Activated CD8-positive, alpha-beta memory T cell treated with anti-CD3 and anti-CD28 coated beads, Interleukin-2, amount 50 U/mL, for 24 hours (primary cell): ENCODE measurements around the gene RFX8.

Experiments
- DNase-seq: peaks from one replicate; pipeline ENCODE4 v3.0.0-alpha.2; 2020; ENCODE audit errors: extremely low read depth

RFX8 gene

DNA sequence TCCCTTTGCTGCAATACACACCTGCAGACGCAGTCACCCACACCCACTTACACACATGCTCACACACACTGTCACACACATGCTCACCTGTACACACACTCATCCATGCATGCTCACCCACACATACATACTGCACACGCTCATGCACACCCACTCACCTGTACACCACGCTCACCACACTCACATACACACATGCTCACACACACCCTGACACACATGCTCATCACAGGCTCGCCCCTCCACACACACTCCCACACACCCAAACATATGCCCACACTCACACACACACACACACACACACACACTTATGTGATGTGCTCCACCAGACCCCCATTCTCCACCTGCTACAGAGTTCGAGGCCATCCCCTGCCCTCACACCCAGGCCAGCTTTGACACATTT lies 64.8 kb downstream of the RFX8 start:
- no peak for DNase-seq

DNA sequence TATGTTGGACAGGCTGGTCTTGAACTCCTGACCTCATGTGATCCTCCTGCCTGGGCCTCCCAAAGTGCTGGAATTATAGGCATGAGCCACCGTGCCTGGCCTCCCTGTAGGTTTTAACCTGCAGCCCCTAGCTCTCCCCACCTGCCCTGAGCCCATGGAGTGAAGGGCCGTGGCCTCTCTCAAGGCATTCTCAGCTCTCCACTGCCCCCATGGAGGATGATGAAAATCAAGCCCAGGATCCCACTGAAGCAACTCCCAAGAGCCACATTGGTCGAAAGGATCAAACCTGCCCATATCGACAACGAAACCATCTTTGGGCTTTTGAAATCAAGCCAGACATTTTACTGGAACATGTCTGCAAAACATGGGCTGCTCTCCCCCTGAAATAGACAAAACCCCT lies 65.2 kb downstream of the RFX8 start:
- no peak for DNase-seq

DNA sequence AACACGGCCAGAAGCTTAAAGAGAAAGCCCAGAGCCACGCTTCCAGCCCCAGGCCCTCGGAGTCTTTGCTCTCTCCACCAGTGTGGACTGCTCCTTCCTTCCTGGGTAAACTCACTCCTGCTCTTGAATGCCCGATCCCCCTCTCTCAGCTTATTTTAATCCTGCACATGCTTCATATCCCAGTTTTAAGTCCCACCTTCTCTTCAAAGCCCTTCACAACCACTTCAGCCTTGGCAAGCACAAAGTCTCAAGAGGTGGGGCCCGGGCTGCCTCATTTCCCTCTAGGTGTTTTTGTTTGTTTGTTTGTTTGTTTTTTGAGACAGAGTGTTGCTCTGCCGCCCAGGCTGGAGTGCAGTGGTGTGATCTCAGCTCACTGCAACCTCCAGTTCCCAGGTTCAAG lies 66.0 kb downstream of the RFX8 start:
- no peak for DNase-seq

DNA sequence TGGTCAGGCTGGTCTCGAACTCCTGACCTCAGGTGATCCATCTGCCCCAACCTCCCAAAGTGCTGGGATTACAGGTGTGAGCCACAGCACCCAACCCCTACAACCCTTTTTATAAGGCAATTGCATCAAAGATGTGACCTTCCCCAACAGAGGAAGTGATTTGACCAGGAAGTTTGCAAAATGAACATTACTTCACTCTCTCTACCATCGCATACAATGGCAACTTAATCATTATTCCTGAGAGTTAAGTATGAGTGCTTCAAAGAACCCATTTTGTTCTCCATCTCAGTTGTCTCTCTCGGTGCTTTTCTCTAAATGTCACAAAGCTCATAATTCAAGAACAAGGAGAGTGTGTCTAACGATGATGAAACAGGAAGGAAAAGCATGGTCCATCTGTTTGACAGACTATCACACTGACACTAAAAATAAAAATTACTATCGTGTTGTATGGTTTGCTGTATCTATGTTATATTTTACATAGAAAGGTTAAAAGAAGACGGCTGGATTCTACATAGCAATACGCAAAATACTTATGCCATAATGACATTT lies 69.5 kb downstream of the RFX8 start:
- no peak for DNase-seq

DNA sequence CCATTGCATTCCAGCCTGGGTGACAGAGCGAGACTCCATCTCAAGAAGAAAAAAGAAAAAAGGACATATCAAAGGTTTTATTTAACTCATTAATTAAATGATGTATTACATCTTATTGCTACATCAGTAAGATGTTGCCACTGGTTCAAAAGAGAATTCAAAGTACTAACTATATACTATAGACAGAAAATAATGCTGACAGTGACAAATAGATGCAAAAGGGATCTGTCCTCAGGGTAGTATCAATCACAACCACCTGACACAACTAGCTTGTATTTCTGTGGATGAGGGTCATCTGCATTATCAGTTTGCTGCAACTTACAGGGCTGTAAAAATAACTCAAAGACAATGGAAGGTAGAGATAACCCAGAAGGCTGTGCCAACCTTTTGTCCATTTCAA lies 71.2 kb downstream of the RFX8 start:
- no peak for DNase-seq

DNA sequence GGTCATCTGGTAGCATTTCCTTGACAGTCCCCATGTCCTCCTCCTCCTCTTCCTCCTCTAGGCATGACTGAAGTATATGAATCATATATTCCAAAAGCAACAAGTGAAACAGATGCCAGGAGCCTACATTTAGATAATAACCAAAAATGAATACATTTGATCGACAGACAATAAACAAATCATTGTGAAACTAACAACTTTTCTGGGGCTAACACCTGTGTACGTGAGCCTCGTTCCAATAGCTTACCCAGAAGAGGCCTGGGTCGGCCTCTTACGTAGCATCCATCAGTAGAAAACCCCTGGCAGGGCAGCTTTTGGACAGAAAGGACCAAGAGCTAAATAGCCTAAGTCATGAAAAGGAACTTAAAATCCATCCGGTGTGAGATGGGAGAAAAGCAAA lies 72.3 kb downstream of the RFX8 start:
- no peak for DNase-seq

DNA sequence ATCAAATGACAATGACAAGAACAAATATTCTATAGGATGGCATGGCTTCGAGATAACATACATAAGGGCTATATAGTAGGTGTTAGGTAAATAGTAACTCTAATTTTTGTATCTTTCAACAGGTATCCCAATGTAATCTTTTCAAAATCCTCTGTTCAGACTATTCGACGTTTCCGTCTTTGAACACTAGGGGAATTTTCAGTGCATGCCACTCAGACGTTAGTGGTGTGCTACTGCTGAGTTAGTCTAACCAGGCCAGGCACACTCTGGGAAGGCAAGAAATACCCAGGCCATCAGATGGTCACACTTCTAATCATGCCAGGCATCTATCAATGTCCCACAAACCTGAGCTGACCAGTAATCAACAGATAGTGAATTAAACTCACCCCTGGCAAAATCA lies 73.0 kb downstream of the RFX8 start:
- DNase-seq = no peak

DNA sequence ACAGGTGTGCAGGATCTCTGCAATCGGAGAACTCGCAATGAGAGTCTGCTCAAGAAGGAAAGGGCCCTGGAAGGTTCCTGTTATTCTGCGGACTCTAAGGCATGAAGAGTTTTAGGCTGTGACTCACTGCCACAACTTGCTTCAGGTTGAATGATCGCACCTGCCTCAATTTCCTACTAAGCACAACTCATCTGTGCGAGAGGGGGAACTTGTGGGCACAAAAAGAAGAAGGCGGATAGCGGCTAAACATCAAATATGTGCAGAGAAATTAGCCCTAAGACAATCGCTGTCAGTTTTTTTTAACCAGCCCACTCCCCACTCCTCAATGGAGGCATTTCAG lies 73.6 kb downstream of the RFX8 start:
- DNase-seq = no peak

DNA sequence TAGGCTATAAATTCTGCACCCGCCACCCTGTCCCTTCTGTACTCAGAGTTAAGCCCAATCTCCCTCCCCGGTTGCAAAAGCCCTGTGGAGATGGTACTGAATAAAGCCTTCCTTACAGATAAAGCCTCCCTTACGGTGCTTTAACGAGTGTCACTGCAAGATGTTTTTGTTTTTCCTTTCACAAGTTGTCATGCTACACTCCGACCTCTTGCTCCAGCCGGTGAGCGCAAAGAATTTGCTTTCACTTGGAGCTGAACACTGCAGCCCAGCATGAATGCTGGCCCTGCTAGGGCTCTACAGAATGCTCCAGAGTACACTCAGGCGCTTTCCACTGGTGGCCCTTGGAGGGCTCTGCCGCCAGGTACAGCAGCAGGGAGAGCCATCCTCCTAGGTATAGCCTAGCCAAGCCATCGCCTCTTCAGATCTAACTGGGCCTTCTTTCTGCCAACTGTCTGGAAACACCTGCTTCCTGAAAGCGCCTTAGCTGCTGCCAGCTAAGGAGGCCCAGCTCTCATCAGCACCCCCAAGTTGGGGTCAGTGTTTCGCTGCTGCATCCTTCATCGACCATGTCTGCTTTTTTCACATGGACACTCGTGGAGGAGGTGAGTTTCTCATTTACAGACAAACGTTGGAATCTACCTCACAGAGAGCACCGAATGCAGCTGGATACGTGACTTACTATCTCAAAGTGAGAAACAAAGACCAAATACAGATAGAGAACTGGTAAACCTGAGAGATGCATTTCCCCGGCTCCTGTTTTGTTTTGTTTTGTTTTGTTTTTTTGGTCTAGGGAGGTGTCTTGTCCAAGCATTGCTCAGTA lies 74.2 kb downstream of the RFX8 start:
- no peak for DNase-seq

DNA sequence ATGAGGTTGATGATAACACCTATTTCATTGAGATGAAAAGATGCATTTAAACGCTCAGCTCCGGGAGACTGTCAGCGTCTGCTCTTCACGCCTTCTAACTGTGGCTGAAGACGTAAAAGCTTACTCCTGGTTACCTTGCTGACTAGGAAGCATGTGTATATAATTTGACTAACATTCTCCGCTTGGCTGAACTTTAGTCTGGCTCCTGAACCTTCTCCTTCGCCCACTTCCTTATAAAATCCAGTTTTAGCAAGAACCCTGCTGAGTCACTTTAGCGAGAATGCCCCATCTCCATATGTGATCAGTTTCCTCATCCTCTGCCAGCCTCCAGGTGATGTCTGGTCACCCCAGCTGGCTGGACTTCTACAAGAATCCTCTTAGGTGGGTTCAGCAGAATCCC lies 74.9 kb downstream of the RFX8 start:
- no peak for DNase-seq

DNA sequence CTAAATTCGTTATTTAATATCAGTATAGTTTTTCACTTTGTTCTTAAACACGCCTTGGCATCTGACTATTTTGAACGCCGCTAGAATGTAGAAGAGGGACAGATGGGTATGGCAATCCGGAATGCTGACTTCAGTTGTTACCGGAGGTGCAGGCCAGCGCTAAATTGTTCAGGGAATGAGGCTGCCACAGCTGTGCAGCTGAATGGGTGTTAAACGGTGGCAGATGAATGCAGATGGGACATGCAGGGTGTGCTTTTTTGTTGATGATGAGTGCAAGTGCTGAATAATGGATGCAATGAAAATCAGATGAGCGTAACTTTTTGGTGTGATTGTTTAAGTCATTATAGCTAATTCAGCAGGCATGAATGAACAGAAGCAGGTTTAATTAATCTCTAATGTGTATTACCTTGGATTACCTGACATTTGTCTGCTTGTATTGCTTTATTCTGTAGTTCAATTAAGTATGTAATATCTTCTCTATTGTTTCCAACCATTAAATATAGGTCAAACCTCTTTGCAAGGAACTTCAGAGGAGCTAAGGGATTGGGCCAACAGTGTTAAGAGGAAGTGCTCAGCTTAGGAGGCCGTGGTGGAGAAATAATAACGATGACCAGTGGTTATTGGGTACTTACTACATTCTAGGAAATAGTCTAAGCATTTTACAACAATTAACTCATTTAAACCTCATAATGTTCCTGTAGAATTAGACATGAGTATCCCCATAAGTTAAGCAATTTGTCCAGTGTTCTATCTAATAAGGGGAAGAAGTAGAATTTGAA lies 75.7 kb downstream of the RFX8 start:
- no peak for DNase-seq

DNA sequence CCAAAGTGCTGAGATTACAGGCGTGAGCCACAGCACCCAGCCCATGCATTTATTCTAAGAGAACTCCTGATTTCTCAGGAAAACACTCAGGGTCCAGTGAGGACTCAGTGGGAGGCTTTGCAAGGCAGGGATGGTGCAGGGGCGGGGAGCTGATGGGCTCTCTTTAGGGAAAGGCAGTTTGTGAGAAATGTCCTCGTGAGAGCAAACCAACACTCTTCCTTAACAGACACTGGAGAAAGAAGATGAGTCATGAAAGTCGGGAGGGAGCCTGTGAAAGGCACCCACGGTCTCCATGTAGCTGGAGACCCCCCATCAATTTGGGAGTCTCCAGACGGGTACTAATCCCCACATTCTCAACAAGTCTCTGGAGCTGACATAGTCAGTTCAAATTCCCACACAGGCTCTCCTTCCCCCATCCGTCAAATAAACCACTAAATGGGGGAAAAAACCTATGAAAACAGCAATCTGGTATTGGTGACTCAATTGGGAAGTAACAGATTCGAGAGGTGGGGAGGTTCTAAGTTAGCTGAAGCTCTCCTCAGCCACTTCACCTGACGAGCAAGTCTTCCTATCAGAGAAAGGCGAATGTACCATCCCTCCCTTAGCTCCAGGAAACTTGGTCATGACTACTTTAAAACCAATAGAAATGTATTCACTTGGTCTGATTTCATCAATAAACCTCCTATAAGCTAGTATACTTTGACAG lies 76.6 kb downstream of the RFX8 start:
- no peak for DNase-seq

DNA sequence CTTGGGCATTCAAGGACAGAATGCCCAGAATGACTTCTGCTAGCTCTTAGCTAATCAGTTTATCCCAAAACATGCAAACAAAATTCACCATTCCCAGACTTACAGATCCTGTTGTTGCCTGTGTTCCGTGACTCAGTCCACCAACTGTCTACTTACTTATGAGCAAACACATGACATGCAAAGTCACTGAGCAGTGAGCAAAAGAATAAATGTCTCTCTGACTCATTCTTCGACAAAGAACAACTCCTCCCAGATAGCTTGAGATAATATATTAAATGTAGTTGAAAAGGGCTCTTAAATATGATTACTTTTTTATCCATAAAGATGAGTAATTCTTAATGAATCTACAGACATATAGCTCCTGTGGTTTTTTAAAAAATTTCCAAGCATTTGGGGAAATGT lies 78.6 kb downstream of the RFX8 start:
- no peak for DNase-seq

DNA sequence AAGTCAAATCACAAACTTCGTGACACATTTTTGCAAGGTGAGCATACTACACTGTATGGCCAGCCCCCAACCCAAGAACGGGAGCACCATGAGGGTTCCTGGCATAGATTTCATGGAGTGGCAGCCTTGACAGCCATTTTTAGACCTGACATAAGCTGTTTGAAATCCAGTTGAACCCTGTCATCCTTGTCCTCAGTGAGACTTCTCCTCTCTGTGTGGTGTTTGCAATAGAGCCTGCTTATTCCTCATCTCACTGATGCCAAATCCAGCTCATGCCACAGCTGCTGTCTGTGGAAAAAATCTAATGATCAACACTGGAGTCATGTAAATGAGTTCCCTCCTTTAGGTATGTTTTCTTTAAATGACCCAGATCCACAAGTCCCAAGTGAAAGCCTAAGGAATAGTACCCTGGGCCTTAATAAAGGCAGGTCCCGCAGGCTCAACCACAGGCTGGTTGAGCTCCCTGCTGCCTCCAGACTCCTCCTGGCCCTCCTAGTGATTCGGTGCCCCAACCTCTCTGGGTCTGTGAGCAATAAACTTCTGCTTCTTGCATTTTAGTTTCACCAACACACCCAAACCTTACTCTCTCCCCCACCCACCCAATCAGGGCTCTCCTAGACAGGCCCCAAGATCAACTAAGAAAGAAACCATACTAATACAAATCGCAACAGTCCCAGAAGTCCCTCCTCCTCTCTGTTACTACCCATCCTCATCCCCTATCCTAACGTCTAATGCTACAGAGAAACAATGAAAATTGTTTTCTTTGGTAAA lies 79.2 kb downstream of the RFX8 start:
- no peak for DNase-seq

DNA sequence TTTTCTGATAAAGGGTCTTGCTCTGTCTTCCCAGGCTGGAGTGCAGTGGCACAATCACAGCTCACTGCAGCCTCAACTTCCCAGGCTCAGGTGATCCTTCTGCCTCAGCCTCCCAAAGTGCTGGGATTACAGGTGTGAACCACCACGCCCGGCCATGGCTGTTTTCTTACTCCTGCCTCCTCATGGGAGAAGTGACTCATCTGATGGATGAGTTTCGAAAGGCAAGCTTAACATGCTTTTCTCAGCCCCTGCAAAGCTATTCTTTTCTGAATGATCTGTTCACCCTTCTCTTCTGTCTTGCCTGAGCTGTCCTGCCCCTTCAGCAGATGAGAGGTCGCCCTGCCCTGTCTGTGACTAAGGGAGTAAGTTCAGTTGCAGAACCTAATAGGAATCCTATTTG lies 86.7 kb downstream of the RFX8 start:
- no peak for DNase-seq

DNA sequence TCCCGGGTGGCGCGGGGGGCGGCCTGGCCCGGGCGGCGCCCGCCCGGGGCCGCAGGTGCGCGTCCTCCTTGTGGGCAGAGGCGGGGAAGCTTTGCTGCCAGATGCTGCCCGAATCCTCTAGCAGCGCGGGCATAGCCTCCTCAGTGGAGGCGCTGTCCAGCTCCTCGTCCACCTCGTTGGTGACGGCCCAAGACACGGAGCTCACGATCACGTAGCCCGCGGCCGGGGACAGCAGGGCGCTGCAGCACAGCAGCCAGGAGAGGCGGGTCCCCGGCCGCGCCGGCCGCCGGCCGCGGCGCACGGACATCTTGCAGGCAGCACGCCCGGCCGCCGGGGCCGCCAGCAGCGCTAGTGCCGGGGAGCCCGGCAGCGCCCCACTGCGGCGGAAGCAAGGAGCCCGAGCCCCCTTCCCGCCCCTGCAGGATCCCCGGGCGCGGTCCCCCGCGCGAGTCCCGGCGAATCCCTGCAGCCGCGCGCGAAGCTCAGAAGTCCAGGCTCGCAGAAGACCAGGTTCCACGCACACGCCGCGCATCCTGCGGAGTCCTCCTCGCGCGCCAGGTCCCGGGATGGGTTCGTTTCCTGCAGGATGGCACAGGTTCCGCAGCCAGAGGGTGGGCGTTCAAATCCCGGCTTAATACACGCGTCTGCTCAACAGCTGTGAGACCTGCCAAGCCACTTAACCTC lies 87.6 kb downstream of the RFX8 start, which contains the start of gene CREG2:
Gene CREG2 (minus strand): TSS at position 353 of the 684 bp plus-strand sequence. CDS start 46 bp downstream, at position 307.
- no peak for DNase-seq

DNA sequence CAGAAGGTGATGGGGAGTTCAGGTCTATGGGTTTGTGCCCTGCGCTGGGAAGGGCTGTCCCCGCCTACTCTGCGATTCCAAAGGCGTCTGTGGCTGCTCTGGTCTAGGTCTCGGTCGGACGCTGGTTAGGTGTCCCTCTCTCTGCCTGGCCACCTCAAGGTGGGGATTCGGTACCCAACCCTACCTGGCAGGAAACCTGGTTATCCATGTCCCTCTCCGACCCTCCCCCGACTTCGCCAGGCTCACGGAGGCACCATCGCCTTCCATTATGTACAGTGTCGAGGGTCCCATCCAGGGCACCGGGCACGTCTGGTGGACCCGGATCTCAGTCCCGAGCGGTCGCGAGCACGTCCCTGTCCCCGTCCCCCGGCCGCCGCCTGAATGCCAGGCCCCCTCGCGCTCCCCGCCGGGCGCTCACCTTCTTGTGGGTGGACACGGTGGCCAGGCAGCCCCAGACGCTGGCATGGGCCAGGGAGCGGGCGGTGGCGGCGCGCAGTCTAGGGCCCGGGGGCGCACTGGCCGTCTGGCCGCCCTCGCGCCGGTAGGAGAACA lies 88.2 kb downstream of the RFX8 start:
- DNase-seq = no peak

DNA sequence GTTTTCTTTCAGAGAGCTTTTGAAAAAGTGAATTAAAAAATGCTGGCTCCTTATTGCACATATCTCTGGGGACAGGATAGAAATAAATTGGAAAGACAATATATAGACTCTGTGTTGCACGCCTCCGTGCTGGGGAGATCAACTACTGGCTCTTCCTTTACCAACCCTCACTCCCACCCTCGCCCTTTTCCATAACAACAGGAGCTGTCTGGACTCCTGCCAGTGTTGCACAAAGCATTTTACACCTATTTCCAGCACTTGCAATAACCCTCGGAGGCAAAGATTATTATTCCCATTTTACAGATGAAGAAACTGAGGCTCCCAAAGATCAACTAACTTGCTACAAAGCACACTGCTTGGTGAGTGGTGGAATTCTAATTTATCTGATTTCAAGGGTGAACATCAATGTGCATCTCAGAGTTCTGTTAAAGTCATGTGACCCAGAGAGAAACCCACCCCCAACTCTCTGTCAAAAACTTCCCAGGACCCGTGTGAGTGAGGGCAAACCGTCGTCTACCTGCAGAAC lies 91.8 kb downstream of the RFX8 start:
- DNase-seq = no peak

DNA sequence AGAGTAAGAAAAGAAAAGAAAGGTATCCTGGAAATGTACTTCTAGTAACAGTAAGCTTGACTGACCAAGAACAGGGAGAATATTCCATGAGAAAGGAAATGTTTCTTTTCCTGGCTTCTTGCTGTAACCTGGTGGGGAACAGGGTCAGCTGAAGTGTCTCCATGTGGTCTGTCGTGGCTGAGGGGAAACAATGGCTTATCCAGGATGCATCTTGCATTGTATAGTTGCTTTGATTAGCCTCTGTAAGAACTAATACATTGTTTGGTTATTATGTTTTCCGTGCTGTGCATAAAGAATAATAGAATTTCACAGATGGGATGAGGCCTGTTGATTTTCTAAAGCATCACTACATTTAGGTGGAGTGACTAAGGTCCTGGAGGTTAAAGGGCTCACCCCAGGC lies 92.5 kb downstream of the RFX8 start:
- DNase-seq = no peak

DNA sequence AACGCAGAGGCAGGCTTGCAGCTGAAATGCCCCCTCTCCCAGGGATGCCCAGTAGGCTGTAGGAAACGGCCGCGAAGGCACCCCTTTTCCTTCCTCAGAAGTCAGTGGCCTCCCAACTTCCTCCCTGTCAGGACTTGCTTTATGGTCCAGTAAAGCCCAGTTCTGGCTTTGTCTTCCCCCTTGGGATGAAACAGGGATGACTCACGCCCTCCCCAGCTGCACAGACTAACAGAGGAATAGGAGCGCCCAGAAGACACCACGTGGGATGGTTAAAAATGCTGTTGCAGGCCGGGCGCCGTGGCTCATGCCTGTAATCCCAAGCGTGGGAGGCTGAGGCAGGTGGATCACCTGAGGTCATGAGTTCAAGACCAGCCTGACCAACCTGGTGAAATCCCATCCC lies 94.5 kb downstream of the RFX8 start:
- no peak for DNase-seq

DNA sequence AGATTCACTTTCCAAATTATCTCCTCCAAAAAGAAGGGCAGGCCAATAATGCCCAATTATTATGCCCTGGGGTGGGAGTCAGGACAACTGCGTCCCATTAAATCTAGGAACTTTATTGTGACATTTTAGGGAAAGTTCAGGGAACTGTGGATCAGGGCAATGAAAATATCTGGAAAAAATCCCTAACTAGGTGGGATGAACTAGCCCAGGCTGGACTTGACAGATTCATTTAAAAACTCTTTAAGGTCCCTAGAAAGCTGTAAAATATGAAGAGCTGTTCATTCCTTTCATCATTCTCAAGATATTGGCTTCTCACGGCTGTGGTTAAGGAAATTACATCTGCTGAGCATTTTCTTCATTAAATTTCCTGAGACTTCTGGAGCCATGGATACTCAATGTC lies 95.8 kb downstream of the RFX8 start:
- no peak for DNase-seq
